Stimulated activated CD8-positive, alpha-beta memory T cell treated with anti-CD3 and anti-CD28 coated beads, Interleukin-4, amount 100 ng/mL, for 4 hours (primary cell): ENCODE measurements around the gene PTGDS.

Experiments used
- DNase-seq, 2 donors: peaks; one replicate each; pipeline ENCODE4 v3.0.0-alpha.2; 2020; ENCODE audit warnings: low read depth in 2 of 2, low spot score in 1 of 2

The PTGDS gene

DNA sequence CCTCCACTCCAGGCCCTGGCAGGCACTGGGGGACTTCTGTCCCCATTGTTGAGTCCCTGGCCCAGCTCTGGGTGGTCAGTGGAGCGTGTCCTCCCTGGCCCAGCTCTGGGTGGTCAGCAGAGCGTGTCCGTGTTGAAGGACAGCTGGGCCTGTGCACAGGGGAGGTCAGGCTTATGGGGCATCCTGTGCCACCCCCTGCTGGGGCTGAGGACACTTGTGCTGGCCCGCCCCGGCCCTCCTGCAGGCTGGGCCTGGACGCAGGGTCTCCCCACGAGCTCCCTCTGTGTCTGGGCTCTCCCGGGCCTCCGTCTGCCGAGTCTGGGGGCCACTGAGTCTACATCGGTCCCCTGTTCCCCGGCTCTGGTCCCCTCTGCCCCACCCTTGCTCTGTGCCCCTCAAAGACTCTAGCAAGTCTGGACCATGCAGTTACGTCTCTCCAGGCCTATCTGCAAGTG, 30.5 kb downstream of the PTGDS start:
- DNase-seq = no peak

DNA sequence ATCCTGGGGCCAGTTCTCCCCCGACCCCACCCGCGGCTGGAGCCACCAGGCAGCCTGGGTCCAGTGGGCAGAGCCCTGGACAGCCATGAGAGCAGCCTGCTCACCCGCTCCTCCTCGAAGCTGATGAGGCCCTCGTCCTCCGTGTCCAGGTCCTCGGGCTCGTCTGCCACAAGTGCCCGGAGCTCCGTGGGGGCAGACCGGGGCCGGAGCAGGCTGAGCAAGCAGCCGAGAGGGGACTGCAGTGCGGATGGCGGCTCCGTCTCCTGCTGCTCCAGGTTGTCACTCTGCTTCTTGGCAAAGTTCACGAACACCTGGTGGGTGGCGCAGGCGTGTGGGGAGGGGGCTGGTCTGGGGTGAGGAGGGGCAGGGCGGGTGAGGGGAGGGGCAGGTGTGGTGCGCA, 31.0 kb downstream of the PTGDS start:
- DNase-seq = no peak

DNA sequence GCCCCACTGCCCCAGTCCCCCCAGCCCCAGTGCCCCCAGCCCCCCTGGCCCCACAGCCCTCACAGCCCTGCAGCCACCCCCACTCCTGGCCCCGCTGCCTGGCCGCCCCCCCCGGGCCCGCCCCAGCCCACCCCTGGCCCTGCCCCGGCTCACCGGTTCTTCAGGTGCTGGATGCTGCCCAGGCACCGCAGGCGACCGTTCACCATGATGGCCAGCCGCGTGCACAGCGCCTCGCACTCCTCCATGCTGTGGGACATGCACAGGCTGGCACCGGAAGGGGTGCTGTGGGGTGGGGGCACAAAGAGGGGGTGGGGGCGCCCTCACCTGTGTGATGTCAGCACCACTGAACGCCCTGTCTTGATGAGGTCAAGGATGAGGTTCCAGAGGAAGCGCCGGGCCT, 31.9 kb downstream of the PTGDS start:
- no peak for DNase-seq

DNA sequence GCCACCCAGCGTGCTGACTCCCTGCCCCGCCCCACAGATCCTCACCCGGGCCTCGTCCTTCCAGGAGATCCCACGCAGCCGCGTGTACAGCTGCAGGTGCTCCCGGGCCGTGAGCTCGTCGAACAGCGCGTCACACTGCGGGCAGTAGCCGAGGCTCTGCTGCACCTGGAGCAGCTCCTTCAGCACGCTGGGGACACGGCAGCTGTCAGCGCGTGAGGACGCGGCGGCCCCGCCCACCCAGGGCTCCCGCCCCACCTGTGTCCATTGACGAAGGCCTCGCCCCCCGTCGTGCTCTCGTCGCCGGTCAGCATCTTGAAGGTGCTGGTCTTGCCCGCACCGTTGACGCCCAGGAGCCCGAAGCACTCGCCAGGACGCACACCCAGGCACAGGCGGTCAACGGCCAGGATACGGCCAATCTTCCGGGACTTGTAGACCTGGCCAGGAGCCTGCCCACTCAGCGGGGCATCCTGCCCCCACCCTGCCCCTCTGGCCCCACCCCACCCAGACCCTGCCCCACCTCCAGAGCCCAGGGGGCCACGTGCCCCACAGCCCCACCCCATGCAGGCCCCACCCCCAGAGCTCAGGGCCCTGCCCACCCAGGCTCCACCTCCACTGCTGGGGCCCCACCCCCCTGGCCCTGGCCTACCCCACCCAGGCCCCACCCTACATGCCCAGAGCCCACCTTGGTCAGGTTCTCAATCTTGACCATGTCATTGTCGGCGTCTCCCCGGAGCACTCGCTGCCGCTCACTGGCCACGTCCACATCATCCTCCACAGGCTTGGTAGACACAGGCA, 32.8 kb downstream of the PTGDS start:
- no peak for DNase-seq

DNA sequence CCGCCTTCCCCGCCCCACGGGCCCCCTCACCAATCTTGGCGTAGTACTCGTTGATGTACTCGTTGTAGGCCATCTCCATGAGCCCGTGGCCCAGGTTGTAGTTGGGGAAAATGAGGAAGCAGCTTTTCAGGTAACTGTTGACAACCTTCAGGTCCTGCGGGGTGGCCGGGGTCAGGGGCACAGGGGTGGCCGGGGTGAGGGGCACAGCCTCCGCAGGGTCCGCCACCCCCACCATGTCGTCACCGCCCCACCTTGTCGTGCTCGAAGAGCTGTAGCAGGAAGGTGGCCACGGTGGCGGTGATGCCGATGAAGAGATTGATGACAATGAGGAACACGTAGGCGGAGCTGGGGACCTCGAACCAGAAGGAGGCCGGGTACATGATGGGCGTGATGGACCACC, 33.9 kb downstream of the PTGDS start:
- DNase-seq = no peak

DNA sequence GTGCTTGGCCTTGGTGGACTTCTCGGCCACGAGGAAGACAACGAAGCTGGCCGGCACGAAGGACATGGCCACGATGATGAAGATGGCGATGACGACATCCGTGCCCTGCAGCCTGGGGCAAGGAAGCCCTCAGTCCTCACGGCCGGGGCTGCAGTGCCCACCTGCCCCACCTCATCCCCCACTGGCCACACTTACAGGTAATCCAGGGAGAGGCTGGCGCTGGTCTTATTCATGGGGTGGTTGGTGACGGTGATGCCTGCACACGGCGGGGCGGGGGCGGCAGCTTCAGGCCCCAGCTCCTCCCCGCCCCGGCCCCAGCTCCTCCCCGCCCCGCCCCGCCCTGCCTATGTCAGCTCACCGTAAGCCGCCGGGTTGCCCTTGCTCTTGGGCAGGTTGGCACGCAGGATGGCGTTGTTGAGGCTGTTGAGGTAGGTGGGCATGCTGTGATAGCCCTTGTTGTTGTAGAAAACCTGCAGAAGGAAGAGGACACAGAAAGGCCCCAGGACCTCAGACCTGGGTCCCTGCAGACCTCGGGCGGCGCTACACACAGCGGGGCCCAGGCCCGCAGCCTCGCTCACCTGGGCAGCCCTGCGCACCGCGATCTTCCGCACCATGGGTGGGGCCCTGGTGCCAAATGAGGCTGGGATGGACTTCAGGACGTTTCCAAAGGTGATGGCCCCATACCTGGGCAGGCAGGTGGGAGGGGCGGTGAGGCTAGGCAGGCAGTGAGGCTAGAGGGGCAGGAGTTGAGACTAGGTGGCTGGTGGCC, 34.8 kb downstream of the PTGDS start:
- no peak for DNase-seq

DNA sequence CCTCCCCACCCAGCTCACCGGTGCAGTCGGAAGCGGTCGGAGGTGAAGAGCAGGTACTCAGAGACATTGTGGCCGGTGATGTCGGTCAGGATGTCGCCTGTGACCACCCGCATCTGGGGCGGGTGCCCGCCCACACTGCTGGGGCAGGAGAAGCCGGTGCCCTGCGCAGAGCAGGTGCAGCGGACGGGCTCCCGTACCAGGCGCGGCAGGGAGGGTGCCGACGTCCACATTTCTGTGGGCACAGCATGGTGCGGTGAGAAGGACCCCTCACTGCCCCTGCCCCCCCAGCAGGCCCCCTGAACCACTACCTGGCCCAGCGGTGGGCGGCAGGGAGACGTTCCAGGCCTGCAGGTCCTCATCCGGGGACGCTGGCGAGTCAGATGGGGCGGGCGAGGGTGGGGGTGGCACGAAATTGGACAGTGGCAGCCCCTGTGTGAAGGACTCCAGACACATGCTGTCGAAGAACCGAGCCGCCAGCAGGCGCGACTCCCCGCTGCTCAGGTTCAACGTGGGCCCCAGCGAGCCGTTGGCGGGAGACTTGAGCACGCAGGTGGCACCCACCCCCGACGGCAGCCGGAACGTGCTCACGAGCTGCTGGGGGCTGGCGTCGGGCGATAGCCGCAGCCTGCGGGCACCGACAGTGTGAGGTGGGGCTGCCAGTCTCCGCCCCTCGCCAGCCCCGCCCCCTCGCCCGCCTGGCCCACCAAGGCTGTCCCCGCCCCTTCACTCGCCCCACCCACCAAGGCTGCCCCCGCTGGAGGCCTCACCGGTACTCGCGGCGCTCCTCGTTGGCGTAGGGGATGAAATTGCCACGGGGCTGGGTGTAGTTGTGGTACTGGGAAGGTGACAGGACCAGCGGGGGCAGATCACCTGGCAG, 35.6 kb downstream of the PTGDS start:
- no peak for DNase-seq

DNA sequence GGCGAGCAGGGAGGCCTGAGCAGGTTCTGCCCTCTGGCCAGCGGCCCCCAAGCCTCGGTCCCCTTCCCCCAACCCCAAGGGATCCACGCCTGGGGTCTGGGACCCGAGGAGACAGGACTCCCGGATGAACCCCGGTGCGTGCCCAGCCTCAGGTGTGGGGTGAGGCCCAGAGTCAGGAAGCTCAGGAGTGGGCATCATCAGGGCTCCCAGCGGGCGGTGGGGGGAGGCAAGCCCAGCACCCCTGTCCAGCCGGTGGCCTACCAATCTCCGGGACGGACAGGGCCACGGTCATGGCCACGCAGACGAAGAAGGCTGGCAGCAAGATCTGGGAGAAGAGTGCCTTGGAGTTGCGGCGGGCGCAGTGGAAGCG, 36.3 kb downstream of the PTGDS start:
- DNase-seq = no peak

DNA sequence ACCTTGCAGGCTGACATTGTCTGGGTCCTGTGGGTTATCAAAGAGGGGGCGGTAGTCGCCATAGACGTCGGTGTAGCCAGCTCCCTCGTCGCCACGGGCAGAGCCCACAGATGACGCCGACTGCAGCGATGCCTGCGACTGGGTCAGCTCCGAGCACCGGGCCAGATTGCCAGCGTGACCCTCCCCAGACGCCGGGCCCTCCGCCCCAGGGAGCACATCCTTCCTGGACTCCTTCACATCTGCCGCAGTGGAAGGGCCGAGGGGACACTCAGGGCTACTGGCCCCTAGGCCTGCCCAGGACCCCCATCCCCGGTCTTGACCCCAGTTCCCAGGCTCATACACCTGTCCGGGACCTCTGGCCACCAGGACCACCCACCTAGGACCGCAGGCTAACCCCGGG, 36.9 kb downstream of the PTGDS start:
- DNase-seq = no peak

DNA sequence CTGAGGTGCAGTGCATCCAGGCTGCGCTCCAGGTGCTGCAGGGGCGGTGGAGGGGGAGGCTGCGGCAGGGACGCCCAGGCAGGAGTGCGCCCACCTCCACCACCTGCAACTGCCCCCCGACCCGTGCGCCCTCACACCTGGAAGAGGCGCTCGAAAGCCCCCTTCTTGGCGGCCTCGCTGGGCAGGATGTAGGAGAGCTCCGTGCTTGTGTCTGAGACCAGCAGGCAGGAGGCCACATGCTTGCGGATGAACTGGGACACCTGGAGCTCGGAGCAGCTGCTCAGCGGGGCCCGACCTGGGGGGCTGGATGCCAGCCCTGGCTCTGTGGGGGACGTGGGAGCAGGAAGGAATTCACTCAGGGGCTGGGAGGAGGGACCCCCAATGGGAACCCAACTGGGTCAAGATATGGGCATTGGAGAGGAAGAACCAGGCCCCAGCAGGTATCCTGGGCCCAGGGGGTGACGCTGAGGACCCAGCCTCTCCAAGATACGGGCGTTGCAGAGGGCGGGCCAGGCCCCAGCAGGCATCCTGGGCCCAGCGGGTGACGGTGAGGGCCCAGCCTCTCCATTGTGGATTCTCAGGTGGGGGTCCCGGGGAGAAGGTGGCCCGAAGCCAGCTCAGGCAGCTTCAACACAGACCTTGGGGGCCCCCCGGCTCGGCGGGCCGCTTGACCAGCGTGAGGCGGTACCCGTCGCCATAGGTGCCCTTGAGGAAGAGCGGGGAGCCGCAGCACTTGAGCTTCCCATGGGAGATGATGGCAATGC, 37.7 kb downstream of the PTGDS start:
- no peak for DNase-seq

DNA sequence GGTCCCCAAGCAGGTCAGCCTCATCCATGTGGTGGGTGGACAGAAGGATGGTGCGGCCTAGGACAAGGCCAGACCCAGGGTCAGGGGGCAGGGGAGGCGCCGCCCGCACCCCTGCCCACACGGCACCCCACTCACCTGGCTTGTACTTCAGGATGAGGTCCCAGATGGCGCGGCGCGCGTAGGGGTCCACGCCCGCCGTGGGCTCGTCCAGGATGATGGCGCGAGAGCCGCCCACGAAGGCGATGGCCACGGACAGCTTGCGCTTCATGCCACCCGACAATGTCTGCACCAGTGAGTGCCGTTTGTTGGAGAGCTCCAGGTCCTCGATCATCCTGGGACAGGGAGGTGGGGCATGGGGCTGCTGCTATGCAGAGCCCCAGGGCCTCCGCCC, 38.2 kb downstream of the PTGDS start:
- no peak for DNase-seq

DNA sequence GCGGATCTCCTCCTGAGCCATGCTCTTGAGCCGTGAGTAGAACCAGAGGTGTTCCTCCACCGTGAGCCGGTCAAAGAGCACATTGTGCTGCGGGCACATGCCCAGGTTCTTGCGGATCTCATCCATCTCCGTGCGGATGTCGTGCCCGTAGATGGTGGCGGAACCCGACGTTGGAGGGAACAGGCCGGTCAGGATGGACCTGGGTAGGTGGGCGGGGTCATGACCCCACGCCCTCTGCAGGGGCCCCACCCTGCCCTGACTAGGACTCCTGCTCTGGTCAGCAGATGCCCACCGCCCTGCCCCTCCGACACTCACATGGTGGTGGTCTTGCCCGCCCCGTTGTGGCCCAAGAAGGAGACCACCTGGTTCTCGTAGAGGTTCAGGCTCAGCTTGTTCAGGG, 38.7 kb downstream of the PTGDS start:
- DNase-seq = no peak

DNA sequence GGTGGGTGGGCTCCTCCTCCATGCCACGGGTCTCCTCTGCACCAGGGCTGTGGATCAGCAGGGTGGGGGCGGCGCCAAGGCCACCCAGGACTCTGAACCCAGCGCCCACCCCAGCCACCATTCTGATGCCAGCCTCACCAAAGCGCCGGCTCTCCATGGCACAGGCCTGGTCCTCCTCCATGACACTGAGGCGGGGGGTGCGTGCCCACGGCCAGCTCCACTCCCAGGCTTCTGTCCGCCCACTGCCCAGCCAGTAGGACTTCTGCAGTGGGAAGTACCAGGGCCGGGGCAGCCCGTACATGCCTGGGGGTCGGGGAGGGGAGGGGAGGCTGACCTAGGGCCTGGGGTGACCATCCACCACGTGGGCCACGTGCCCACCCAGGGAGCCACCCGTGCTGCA, 39.1 kb downstream of the PTGDS start:
- no peak for DNase-seq

DNA sequence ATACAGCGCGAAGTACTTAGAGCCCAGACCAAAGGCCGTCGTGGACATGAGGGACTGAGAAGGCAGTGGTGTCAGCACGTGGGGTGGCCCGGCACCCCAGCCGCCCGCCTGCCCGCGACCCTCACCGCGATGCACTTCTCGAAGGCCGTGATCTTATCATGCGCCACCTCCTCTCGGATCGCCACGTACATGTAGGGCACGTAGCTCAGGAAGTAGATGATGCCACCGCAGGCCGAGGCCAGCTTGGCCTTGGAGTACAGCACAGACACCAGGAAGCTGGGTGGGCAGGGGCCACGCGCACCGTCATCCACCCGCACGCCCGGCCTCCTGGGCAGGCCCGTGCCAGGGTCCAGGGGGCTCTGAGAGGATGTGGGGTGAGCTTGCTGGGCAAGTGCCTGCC, 39.8 kb downstream of the PTGDS start:
- no peak for DNase-seq

DNA sequence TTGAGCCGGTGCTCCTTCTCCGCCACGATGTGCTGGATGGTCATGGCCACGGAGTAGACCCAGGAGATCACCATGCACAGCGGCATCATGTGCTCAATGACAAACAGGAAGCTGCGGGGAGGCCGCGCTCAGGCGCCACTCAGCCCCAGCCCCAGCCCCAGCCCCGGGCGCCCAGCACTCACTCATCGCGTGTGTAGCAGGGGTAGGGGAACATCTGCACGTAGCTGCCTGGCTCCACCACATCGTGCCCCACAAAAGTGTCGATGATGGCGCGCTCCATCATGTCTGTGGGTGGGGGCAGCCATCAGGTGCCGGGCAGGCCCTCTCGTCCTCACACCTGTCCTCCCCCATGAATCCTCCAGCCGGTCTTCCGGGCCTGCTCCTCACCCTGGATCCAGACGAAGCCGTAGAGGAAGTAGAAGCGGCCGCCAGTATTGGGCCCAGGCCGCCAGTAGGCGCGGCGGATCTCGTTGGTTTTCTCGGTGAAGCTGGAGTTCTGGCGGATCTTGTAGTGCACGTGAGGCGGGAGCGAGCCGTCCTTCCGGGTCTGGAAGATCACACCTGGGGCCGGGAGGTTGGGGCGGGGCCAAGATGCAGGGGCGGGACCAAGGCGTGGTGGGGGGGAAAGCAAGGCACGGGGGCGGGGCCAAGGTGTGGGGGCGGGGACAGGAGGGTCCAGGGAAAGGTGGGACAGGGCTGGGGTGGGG, 40.6 kb downstream of the PTGDS start:
- no peak for DNase-seq

DNA sequence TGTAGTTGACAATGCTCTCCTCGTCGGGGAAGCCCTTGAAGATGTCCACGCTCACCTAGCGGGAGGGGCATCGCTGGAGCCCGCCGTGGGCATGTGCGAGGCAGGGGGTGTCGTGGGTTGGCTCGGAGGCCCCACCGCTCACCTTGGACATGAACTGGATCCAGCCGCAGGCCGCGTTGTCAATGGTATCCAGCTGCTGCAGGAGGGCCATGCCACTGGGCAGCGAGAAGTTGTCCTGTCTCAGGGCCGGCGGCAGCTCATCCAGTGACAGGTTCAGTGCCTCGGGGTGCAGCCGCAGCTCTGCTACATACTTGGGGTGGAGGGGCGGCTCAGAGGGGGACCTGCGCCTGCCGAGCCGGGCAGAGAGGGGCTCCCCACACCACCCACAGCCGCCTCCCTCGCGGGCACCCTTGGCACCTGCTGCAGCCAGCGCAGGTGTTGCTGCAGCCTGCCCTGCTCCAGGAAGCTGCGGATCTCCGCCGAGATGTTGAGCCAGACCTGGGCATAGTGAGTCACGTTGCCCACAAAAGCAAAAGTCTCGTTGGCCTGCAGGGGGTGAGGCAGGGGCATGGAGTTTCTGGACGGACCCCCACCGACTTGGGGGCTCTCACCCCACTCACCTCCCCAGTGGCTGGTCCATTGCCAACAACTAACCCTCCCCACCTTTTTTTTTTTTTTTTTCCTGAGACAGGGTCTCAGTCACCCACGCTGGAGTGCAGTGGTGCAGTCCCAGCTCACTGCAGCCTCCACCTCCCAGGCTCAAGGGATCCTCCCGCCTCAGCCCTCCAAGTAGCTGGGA, 41.7 kb downstream of the PTGDS start:
- DNase-seq = no peak

DNA sequence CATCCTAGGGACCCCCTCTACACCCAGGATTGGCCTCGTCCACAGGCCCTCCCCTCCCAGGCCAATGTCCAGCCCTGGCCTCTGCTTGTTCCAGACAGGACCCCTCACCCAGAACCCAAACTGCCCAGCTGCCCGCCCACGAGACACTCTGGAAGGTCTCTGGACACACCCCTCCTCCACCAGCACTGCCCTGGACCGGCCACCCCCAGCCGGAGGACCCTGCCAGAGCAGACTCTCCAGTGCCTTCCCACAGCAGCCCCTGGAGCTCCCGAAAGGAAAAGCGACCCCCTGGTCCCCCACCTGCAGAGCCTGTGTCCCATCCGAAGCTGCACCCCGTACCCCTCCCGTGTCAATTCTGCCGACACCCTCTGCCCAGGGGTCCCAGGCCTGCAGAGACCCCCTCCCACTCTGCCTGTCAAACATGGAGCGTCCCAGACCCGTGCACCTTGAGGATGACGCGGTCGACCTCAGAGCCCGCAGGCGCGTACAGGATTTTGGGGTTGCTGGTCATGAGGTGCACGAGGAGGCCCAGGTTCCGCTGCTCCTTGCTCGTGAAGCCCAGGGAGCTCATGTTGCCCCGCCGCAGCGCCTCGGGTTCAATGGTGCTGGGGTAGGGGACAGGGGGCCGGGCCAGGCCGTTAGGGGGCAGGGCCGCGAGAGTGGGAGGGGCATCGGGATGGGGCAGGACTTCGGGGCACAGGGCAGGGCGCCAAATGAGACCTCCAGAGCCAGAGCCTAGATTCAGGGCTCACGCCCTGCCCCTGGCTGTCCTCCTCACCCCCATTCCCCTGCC, 42.8 kb downstream of the PTGDS start:
- no peak for DNase-seq

DNA sequence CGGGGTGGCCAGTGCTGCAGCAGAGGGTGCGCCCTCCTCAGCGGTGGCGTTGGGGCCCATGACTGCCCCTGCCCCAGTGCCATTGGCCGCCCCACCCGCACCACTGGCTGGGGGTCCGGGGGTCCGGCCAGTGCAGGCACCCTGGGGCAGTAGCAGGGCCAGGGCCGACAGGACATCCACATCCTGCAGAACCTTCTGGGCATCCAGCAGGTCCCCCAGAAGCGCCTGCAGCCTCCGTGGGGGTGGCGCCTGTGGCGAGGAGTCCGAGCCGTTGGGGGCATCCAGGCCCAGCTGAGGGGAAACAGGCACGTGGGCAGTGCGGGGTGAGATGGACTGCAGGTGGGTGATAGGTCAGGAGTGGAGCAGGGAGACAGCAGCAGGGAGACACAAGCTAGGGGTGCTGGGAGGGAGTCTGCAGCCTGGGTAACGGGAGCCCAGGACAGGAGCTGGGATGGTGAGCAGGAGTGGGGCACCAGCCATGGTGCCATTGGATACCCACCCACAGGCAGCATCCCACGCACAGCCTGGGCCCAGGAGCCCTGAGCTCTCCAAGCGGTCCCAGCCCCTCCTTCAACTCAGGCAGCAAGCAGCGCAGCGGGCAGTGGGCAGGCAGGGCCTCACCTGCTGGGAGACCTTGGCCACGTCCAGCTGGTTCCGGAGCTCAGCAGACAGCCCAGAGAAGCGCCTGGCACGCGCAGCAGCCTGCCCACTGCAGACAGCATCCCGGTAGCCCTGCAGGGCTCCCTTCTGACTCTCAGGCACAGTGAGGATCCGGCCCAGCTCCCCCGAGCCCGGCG, 43.7 kb downstream of the PTGDS start:
- no peak for DNase-seq
